Mammary epithelial cell (primary cell): ENCODE data around the gene FHIT.

Experiments
- CTCF ChIP-seq, 2 donors: IDR thresholded peaks in 1 of 2; conservative IDR thresholded peaks in 1 of 2; 2 replicates each; pipeline ENCODE4 v1.5.1; 2011 to 2012; ENCODE audit warnings: inconsistent platforms in 2 of 2, low read length in 2 of 2, mild to moderate bottlenecking in 2 of 2, control low read depth in 1 of 2, low read depth in 1 of 2; ENCODE audit not compliant: insufficient read depth in 1 of 2; ENCODE audit errors: extremely low read depth in 1 of 2
- EZH2 ChIP-seq: IDR thresholded peaks from 2 replicates; pipeline ENCODE4 v1.6.1; 2012; ENCODE audit warnings: low read length, inconsistent platforms, borderline replicate concordance

GRCh38 chr3:60571511-60571910, 679.7 kb downstream of the FHIT start:
- no peak for TF ChIP-seq EZH2
- no peak for TF ChIP-seq CTCF (conservative IDR thresholded peaks at IDR 0.05 in 1 of 2, IDR thresholded peaks at IDR 0.05 in 1 of 2; ENCODE audit: extremely low read depth in 1 of 2, insufficient read depth in 1 of 2, low read depth in 1 of 2, low read length in 2 of 2)
